Gastrocnemius medialis (tissue), 4 donors: ENCODE results near the gene MYO9B. TPM values are rescaled to one million over a fixed set of nuclear protein-coding genes. Genes with fewer than 3 reads are reported as not detected.

ENCODE experiments used
- ATAC-seq, 2 donors: fragments of 150-250 bp; one replicate each; pipeline ENCODE4 v1.9.1; 2016
- DNase-seq, 2 donors: peaks; one replicate each; pipeline ENCODE4 v3.0.0-alpha.2; 2019
- H3K27ac ChIP-seq, 4 donors: fragments of 200-600 bp; sonication (generic); 1 replicate in 1 of 4; 2 replicates in 3 of 4; pipeline ENCODE4 v1.5.1; 2016 to 2018; ENCODE audit warnings: mild to moderate bottlenecking in 2 of 4, moderate library complexity in 1 of 4
- H3K27me3 ChIP-seq, 3 donors: fragments of 200-600 bp; sonication (generic) in 2 of 3; 1 replicate in 1 of 3; 2 replicates in 2 of 3; pipeline versions ENCODE4 v1.5.1 to v1.6.0; 2016 to 2019; ENCODE audit warnings: mild to moderate bottlenecking in 1 of 3, moderate library complexity in 1 of 3
- H3K36me3 ChIP-seq, 2 donors: fragments of 200-600 bp; sonication (generic) in 1 of 2; one replicate each; pipeline ENCODE4 v1.5.1; 2017 to 2018
- H3K4me1 ChIP-seq, 2 donors: fragments of 200-600 bp; sonication (generic) in 1 of 2; one replicate each; pipeline ENCODE4 v1.5.1; 2016 to 2017; ENCODE audit warnings: mild to moderate bottlenecking in 2 of 2
- H3K4me3 ChIP-seq, 4 donors: fragments of 200-600 bp; sonication (generic) in 3 of 4; 1 replicate in 1 of 4; 2 replicates in 3 of 4; pipeline ENCODE4 v1.5.1; 2016 to 2019; ENCODE audit warnings: mild to moderate bottlenecking in 2 of 4
- H3K9me3 ChIP-seq, 3 donors: fragments of 200-600 bp; sonication (generic) in 2 of 3; 1 replicate in 1 of 3; 2 replicates in 2 of 3; pipeline ENCODE4 v1.5.1; 2016 to 2019
- POLR2A ChIP-seq, 2 donors: fragments of 450-650 bp; IDR thresholded peaks; one replicate each; pipeline ENCODE4 v1.6.1; 2017; ENCODE audit warnings: antibody characterized with exemption in 2 of 2, mild to moderate bottlenecking in 2 of 2, moderate library complexity in 2 of 2
- in situ Hi-C, 4 donors: fragments of 200-750 bp; cut with MboI; loops; one replicate each; pipeline versions ENCODE4 v1.15.0 to v1.8.0; 2017; ENCODE audit warnings: low sequenced_read_pairs in 4 of 4
- intact Hi-C: fragments of 100-400 bp; cut with DNase I; formaldehyde crosslinking; loops from one replicate; pipeline ENCODE4 v1.15.1; 2023; ENCODE audit warnings: low total_unique reads
- total RNA-seq, 4 donors: library from RNA; depleted of rRNA; stranded (reverse); fragments of >200 nt; gene quantifications; one replicate each; pipeline versions ENCODE4 v1.1.0 to v1.2.3, GENCODE V29; 2016
- TF ChIP-seq, protein P1 (sequence below), 5 experiments: fragments of 450-650 bp in 3 of 5; fragments of 200-600 bp in 2 of 5; sonication (generic) in 2 of 5; IDR thresholded peaks in 4 of 5; conservative IDR thresholded peaks in 1 of 5; 1 replicate in 4 of 5; 2 replicates in 1 of 5; pipeline ENCODE4 v1.5.1; 2016 to 2019; ENCODE audit warnings: antibody characterized with exemption in 5 of 5, mild to moderate bottlenecking in 3 of 5, moderate library complexity in 3 of 5

MYO9B gene
- total RNA-seq, 4 donors from 2014 or later: 20.0 to 22.1 (median 20.7) TPM

DNA sequence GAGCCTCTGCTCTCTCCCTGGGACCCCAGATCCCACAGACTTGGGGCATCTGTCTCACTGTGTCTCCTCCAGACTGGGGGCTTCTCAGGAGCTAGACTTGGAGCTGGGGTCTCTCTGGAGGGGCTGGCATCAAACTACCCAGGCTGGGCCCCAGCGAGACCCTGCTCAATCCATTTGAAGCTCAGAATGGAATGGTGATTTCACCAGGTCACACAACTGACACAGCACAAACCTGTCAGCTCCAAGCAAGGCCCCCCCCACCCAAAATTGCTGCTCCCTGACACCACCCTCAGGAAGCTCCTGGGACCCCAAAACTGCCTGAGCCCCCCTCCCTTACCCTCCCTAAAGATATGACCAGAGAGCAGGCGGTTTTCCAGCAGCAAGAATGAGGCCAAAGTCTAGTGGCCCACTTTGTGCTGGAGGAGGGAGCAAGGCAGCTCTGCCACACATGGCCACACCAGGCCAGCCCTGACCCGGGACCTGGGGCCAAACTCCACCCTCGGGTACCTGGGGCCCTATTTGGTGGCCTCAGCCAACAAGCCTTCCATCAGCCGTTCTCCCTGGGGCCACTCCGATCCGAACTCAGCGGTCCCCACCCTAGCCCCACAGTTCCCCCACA, 167.7 kb downstream of the MYO9B start:
- TF ChIP-seq, protein P1, sequence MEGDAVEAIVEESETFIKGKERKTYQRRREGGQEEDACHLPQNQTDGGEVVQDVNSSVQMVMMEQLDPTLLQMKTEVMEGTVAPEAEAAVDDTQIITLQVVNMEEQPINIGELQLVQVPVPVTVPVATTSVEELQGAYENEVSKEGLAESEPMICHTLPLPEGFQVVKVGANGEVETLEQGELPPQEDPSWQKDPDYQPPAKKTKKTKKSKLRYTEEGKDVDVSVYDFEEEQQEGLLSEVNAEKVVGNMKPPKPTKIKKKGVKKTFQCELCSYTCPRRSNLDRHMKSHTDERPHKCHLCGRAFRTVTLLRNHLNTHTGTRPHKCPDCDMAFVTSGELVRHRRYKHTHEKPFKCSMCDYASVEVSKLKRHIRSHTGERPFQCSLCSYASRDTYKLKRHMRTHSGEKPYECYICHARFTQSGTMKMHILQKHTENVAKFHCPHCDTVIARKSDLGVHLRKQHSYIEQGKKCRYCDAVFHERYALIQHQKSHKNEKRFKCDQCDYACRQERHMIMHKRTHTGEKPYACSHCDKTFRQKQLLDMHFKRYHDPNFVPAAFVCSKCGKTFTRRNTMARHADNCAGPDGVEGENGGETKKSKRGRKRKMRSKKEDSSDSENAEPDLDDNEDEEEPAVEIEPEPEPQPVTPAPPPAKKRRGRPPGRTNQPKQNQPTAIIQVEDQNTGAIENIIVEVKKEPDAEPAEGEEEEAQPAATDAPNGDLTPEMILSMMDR (IDR thresholded peaks at IDR 0.05 in 4 of 5, conservative IDR thresholded peaks at IDR 0.05 in 1 of 5): no peak
- no peak for TF ChIP-seq POLR2A (IDR thresholded peaks at IDR 0.05)
- Histone ChIP-seq H3K9me3 (no peaks in the 10 kb centered on the region), H3K27me3 (no peaks in the 10 kb centered on the region), H3K36me3 (peaks cover 0 to 3% of the 10 kb centered on the region in 2 donors), H3K4me1 (peaks cover 28 to 39% of the 10 kb centered on the region in 2 donors), H3K4me3 (peak overlapping the region; percentile 63 to 85 (median 73)), H3K27ac (peak overlapping the region; percentile 85 to 91 (median 90))
- DNase-seq: no peak
- in situ Hi-C loops: no loop called here
- no peak for ATAC-seq
- intact Hi-C loops: no loop called here

DNA sequence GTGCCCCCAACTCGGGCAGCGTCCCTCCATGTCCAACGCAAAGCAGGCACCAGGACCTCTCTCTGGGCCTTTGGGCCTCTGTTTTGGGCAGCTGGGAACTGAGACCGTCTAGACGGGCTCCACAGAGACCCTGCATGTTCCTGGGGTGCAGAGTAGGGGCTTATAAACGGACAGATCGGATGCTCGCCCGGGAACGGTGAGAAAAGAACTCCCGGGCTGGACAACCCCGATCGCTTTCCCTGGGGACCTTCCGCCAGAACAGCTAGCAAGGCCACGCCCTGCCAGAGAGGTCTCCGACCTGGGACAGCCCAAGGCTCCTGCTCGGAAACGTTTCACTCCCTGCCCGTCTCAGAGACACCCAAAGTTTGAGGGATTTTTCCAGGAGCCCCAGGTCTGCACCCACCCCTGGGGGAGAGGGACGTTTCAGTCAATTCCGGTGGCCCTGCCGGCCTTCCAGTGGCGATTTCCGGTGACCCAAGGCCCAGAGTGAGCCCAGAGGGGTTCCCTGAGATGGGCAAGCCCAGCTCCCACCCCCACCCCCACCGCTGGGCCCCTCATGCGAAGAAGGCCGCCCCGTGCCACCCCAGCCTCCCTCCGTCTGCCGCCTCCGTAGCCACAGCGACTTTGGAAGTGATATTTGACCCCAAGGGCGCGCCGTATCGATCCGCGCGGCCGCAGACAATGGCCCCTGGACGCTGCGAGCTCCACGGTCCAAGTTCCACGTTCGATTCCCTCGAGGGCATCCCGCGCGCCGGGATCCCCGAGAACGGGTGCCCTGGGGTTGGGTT, 168.4 kb downstream of the MYO9B start:
- intact Hi-C loops: no loop called here
- peak overlapping the region; percentile 85 to 91 (median 90) for H3K27ac ChIP-seq
- H3K36me3 ChIP-seq: no peaks in the 10 kb centered on the region
- H3K27me3 ChIP-seq: no peaks in the 10 kb centered on the region
- H3K4me3 ChIP-seq: peak overlapping the region; percentile 63 to 85 (median 73)
- ATAC-seq (peak; percentile 26 to 31), DNase-seq (peak in 1 of 2 donors; percentile 70)
- TF ChIP-seq POLR2A (IDR thresholded peaks at IDR 0.05): no peak
- TF ChIP-seq, protein P1 (IDR thresholded peaks at IDR 0.05 in 4 of 5, conservative IDR thresholded peaks at IDR 0.05 in 1 of 5): no peak
- H3K4me1 ChIP-seq: peaks cover 28 to 39% of the 10 kb centered on the region in 2 donors
- no peaks in the 10 kb centered on the region for H3K9me3 ChIP-seq
- in situ Hi-C loops: no loop called here

DNA sequence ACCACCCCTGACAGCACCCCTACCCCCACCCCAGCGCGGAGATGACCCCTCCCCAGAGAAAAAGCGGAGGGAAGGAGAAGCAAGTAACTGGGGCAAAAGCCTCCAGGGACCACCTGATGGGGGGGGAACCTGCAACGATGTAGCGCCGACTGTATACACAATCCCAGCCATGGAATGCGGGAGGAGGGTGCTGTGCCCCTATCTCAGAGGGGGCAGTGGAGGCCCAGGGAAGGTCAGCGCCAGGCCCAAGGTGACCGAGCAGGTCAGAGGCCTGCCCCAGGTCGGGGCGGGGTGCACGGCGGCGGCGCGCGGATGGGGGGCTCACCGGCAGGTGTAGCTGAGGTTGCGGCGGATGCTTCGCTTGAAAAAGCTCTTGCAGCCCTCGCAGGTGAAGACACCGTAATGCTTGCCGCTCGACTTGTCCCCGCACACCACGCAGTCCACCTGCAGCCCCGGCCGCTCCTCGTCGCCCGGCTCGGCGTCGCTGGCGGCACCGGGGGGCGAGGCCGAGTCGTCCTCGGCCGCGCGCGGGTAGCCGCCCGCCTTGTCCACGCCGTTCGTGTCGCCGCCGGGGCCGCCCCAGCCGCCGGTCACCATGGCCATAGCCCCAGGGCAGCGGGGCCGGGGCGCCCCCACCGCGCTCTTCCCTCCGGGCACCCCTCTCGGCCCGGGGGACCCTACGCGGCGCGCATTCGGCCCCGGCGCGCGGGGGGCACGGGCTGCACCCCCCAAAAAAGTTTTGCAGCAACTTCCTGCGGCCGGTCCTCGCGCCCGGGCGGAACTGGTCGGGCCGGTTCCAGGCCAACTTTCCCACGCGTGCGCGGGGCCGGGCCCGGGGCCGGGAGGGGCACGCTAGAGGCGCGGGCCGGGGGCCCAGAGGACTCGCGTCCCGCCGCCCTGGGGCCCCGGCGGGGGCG, 169.3 kb downstream of the MYO9B start:
- Histone ChIP-seq H3K9me3 (no peaks in the 10 kb centered on the region), H3K27ac (peak overlapping the region; percentile 85 to 91 (median 90)), H3K4me1 (peaks cover 28 to 39% of the 10 kb centered on the region in 2 donors), H3K27me3 (no peaks in the 10 kb centered on the region), H3K4me3 (peak overlapping the region; percentile 63 to 85 (median 73)), H3K36me3 (no peaks in the 10 kb centered on the region)
- ATAC-seq (peak; percentile 14 to 15), DNase-seq (no peak)
- TF ChIP-seq, protein P1 (IDR thresholded peaks at IDR 0.05 in 4 of 5, conservative IDR thresholded peaks at IDR 0.05 in 1 of 5): no peak
- TF ChIP-seq POLR2A (IDR thresholded peaks at IDR 0.05): no peak
- intact Hi-C loops (no loop called here), in situ Hi-C loops (no loop called here)

DNA sequence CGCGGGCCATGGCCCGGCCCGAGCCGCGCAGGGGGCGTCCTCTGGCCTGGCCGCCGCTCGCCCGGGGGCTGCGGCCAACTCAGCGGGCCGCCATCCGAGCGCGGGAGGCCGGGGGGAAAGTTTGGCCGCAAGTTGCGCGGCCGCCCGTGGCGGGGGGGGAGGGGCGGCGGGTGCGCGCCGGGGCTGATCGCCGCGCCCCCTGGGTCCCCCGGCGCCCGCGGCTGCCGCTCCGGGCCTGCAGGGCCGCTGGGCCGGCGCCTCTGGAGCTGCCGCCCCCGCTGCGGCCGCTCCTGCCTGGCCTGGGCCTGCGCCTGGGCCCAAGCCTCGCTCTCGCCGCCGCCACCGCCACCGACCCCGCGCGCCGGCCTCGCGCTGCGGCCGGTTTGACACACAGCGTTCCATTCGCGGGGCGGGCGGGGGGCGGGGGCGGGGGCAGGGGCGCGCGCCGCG, 170.0 kb downstream of the MYO9B start, which contains the start of gene NR2F6:
TSS of gene NR2F6 (minus strand) at position 385 of the 450 bp plus-strand sequence. CDS start 699 bp downstream, outside the sequence.
- Histone ChIP-seq H3K4me3 (peak within 1 kb of the TSS; percentile 63 to 85 (median 73)), H3K36me3 (no peaks in the 10 kb centered on the region), H3K4me1 (peaks cover 28 to 39% of the 10 kb centered on the region in 2 donors), H3K9me3 (no peaks in the 10 kb centered on the region), H3K27ac (peak within 1 kb of the TSS; percentile 85 to 93 (median 90)), H3K27me3 (no peaks in the 10 kb centered on the region)
- no peak for DNase-seq
- TF ChIP-seq, protein P1 (IDR thresholded peaks at IDR 0.05 in 4 of 5, conservative IDR thresholded peaks at IDR 0.05 in 1 of 5): no peak
- TF ChIP-seq POLR2A (IDR thresholded peaks at IDR 0.05): peak; percentile 73 to 83
- ATAC-seq: peak; percentile 12 to 17
- in situ Hi-C loops: no loop called here
- intact Hi-C loops: no loop called here
